ENCODE results near the gene MMGT1. TPM values are rescaled to one million over a fixed set of nuclear protein-coding genes. Genes with fewer than 3 reads are reported as not detected.

The MMGT1 gene
- total RNA-seq, 5 donors from 2014 or later (not counting 1 experiment from before 2014, with no cell fraction given): 21.1 to 27.7 (median 23.5) TPM

DNA sequence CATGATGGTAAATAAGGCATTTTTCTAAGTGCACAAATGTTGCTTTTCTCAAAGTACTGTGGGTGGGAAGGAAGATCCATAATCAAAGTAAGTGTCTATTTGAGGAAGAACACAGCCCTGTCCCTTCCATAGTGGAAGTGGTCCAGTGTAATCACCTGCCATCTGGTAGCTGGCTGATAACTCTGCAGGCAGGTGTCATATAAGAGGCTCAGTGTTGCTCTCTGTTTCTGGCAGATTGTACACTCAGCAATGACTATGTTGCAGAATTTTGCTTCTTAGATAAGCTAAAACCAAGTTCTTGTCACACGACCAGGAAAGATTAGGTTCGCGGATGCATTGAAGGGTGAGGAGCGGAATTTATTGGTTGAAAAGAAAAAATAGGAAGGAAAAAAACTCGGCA lies 59.4 kb downstream of the MMGT1 start:
- H3K27ac ChIP-seq (ENCODE audit: low read length): no peak overlapping the region
- H3K4me3 ChIP-seq (ENCODE audit: control insufficient read depth in 1 of 2, extremely low read depth in 1 of 2, low read length in 1 of 2): no peak overlapping the region
- H3K27ac Mint-ChIP-seq: no peak overlapping the region
- H3K4me1 Mint-ChIP-seq: no peaks in the 10 kb centered on the region
- POLR2A ChIA-PET: no interaction called here
- no peak for DNase-seq
- no CpG with 5 or more reads among the region's 5 CpGs for WGBS (ENCODE audit: insufficient coverage)
- no peak for ATAC-seq (replicated peaks in 1 of 4)
- H3K9me3 Mint-ChIP-seq: no peaks in the 10 kb centered on the region
- CTCF ChIA-PET: no interaction called here
- peaks cover 0 to 48% of the 10 kb centered on the region in 2 donors for H3K27me3 Mint-ChIP-seq
- H3K4me1 ChIP-seq (ENCODE audit: control insufficient read depth in 1 of 2, extremely low read depth in 1 of 2, insufficient read depth in 2 of 2, low read length in 2 of 2): no peaks in the 10 kb centered on the region
- no peak overlapping the region for H3K4me3 Mint-ChIP-seq
- H3K9me3 ChIP-seq: no peaks in the 10 kb centered on the region
- H3K36me3 ChIP-seq (ENCODE audit: control insufficient read depth in 2 of 2, extremely low read depth in 1 of 2, insufficient read depth in 1 of 2, low read length in 1 of 2): no peaks in the 10 kb centered on the region
- no peaks in the 10 kb centered on the region for H3K36me3 Mint-ChIP-seq
- no peaks in the 10 kb centered on the region for H3K27me3 ChIP-seq (replicated peaks in 1 of 2; ENCODE audit: control insufficient read depth in 2 of 2, extremely low read depth in 1 of 2, insufficient read depth in 2 of 2, low read length in 1 of 2)

Other genes starting within 250 kb of the MMGT1 start
- gene CT45A3, start 205.8 kb downstream of the MMGT1 start, total RNA-seq: not detected
- not detected for gene CT45A5, start 188.5 kb downstream of the MMGT1 start, total RNA-seq
- gene CT45A6, start 171.2 kb downstream of the MMGT1 start, total RNA-seq: not detected
- gene CT45A2, start 154.0 kb downstream of the MMGT1 start, total RNA-seq: not detected
- not detected for gene CT45A7, start 136.7 kb downstream of the MMGT1 start, total RNA-seq
- not detected for gene CT45A8, start 119.5 kb downstream of the MMGT1 start, total RNA-seq
- not detected for gene CT45A9, start 102.2 kb downstream of the MMGT1 start, total RNA-seq
- gene CT45A10, start 80.5 kb downstream of the MMGT1 start, total RNA-seq: not detected
- gene SAGE1, start 80.3 kb downstream of the MMGT1 start, total RNA-seq: not detected
- 10 to 100 TPM; 15.5 to 23.9 (median 17.3) TPM for gene SLC9A6, start 11.4 kb upstream of the MMGT1 start, total RNA-seq
- 10 to 100 TPM; 14.1 to 32.8 (median 26.0) TPM for gene FHL1, start 173.5 kb upstream of the MMGT1 start, total RNA-seq